Tibial nerve (tissue), 4 donors: ENCODE measurements around the gene LYPD6B.

Experiments
- EP300 ChIP-seq, 2 donors: sonication (generic); formaldehyde crosslinking; IDR thresholded peaks; one replicate each; pipeline ENCODE4 v1.6.1; 2017; ENCODE audit warnings: antibody characterized with exemption in 2 of 2, mild to moderate bottlenecking in 1 of 2
- POLR2A ChIP-seq, 2 donors: fragments of 450-650 bp; IDR thresholded peaks; one replicate each; pipeline ENCODE4 v1.6.1; 2017; ENCODE audit warnings: antibody characterized with exemption in 2 of 2, mild to moderate bottlenecking in 2 of 2, moderate library complexity in 2 of 2
- TF ChIP-seq, protein P1 (sequence below), 5 experiments: fragments of 200-600 bp in 3 of 5; fragments of 450-650 bp in 2 of 5; sonication (generic) in 3 of 5; IDR thresholded peaks; one replicate each; pipeline ENCODE4 v1.5.1; 2016 to 2019; ENCODE audit warnings: antibody characterized with exemption in 5 of 5, mild to moderate bottlenecking in 3 of 5, moderate library complexity in 2 of 5

DNA sequence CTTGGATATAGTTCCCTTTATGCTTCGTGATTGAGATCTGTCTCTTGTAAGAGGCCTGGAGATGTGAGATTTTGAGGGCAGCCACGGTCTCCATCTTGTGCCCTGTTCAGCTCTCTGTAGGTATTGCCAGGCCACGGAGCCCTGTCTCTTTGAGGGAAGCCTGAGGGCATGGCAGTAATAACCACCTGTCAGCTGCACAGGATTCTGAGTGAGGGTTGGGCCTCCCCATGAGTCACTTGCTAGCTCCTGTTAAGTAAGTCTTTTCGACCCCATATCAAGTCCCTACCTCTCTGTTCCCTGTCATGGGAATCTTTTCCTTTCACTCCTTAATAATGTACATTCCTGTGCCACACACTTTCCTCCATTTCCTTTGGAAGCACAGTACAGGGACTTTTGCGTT lies 20.4 kb downstream of the LYPD6B start:
- TF ChIP-seq, protein P1, sequence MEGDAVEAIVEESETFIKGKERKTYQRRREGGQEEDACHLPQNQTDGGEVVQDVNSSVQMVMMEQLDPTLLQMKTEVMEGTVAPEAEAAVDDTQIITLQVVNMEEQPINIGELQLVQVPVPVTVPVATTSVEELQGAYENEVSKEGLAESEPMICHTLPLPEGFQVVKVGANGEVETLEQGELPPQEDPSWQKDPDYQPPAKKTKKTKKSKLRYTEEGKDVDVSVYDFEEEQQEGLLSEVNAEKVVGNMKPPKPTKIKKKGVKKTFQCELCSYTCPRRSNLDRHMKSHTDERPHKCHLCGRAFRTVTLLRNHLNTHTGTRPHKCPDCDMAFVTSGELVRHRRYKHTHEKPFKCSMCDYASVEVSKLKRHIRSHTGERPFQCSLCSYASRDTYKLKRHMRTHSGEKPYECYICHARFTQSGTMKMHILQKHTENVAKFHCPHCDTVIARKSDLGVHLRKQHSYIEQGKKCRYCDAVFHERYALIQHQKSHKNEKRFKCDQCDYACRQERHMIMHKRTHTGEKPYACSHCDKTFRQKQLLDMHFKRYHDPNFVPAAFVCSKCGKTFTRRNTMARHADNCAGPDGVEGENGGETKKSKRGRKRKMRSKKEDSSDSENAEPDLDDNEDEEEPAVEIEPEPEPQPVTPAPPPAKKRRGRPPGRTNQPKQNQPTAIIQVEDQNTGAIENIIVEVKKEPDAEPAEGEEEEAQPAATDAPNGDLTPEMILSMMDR (IDR thresholded peaks at IDR 0.05), result no peak
- no peak for TF ChIP-seq POLR2A (IDR thresholded peaks at IDR 0.05)
- TF ChIP-seq EP300 (IDR thresholded peaks at IDR 0.05), result no peak
